HCT116 (cell line): ENCODE data around the gene OARD1. TPM values are rescaled to one million over a fixed set of nuclear protein-coding genes. Genes with fewer than 3 reads are reported as not detected.

ENCODE experiments used
- ATAC-seq: fragments of 200-7000 bp; cut with Tn5 transposase; 2 replicates; pipeline ENCODE4 v1.9.1; 2020; ENCODE audit warnings: mild to moderate bottlenecking, moderate library complexity
- BruUV-seq: library from RNA; stranded (reverse); fragments of 400-500 nt; replicated peaks from 2 replicates; lab custom pipeline; 2021; lab: Mats Ljungman, UMichigan
- CTCF ChIA-PET: fragments of 300-600 bp; sonication (Branson Sonifier 250); formaldehyde crosslinking; loops from one replicate; lab custom pipeline; 2021; ENCODE audit warnings: antibody characterized with exemption; lab: Charles Lee
- POLR2A ChIA-PET: fragments of 300-600, 350-600 bp; sonication (Branson Sonifier 250); formaldehyde crosslinking; loops from one replicate; lab custom pipeline; 2021; ENCODE audit warnings: antibody characterized with exemption; lab: Charles Lee
- RAD21 ChIA-PET, 2 experiments: fragments of 300-600 bp; sonication (Branson Sonifier 250); formaldehyde crosslinking; loops; one replicate each; lab custom pipeline; 2023; ENCODE audit warnings: low total read pairs in 2 of 2; ENCODE audit not compliant: uncharacterized antibody in 2 of 2, unreplicated experiment in 2 of 2, low non-redundant PET in 1 of 2; lab: Charles Lee
- DNase-seq: peaks from one replicate; pipeline ENCODE4 v3.0.0-alpha.2; 2010; ENCODE audit warnings: low read depth, low spot score
- H2AFZ ChIP-seq: fragments of 200-600 bp; shearing (Covaris generic), sonication (generic); 2 replicates; pipeline ENCODE4 v1.6.1; 2017; ENCODE audit warnings: low read depth, mixed run types, mixed read lengths, antibody characterized with exemption, low read length; ENCODE audit not compliant: poor library complexity, severe bottlenecking
- H3K27ac ChIP-seq: 2 replicates; pipeline ENCODE4 v1.5.1; 2012; ENCODE audit warnings: low read depth, low read length
- H3K27me3 ChIP-seq: fragments of 200-600 bp; sonication (generic); 2 replicates; pipeline ENCODE4 v1.6.1; 2016; ENCODE audit warnings: mixed run types, low read length, mixed read lengths; ENCODE audit not compliant: insufficient read depth
- H3K36me3 ChIP-seq, 2 experiments: fragments of 200-500 bp in 1 of 2; fragments of 200-600 bp in 1 of 2; sonication (Bioruptor generic) in 1 of 2; sonication (generic) in 1 of 2; 2 replicates each; pipeline versions ENCODE4 v1.5.1 to v1.6.1; 2014 to 2016; ENCODE audit warnings: low read length in 2 of 2, inconsistent platforms in 1 of 2, mixed read lengths in 1 of 2, mixed run types in 1 of 2; ENCODE audit not compliant: insufficient read depth in 2 of 2, control insufficient read depth in 1 of 2
- H3K4me1 ChIP-seq, 2 experiments: fragments of 200-600 bp in 1 of 2; sonication (generic) in 1 of 2; 2 replicates each; pipeline versions ENCODE4 v1.5.1 to v1.6.1; 2012 to 2017; ENCODE audit warnings: low read length in 2 of 2, inconsistent platforms in 1 of 2, mild to moderate bottlenecking in 1 of 2, mixed read lengths in 1 of 2, mixed run types in 1 of 2, moderate library complexity in 1 of 2; ENCODE audit not compliant: insufficient read depth in 2 of 2, control insufficient read depth in 1 of 2
- H3K4me2 ChIP-seq: fragments of 200-600 bp; sonication (generic); 2 replicates; pipeline ENCODE4 v1.6.1; 2017; ENCODE audit warnings: mixed run types, low read length, mixed read lengths
- H3K4me3 ChIP-seq, 2 experiments: fragments of 200-600 bp in 1 of 2; sonication (generic) in 1 of 2; replicated peaks in 1 of 2; 2 replicates each; pipeline ENCODE4 v1.5.1; 2011 to 2016; ENCODE audit warnings: low read length in 2 of 2, control low read depth in 1 of 2, low read depth in 1 of 2, mild to moderate bottlenecking in 1 of 2, mixed read lengths in 1 of 2, mixed run types in 1 of 2
- H3K79me2 ChIP-seq: fragments of 200-600 bp; sonication (generic); 2 replicates; pipeline ENCODE4 v1.6.1; 2017; ENCODE audit warnings: mild to moderate bottlenecking, mixed run types, low read length, moderate library complexity, mixed read lengths; ENCODE audit not compliant: insufficient read depth
- H3K9ac ChIP-seq: fragments of 200-600 bp; sonication (generic); 2 replicates; pipeline ENCODE4 v1.6.1; 2016; ENCODE audit warnings: low read length, mixed read lengths
- H3K9me2 ChIP-seq: fragments of 200-600 bp; sonication (generic), shearing (Covaris generic); 2 replicates; pipeline ENCODE4 v1.6.1; 2017; ENCODE audit warnings: mixed run types, mild to moderate bottlenecking, moderate library complexity; ENCODE audit not compliant: insufficient read depth
- H3K9me3 ChIP-seq, 2 experiments: fragments of 200-500 bp in 1 of 2; fragments of 200-600 bp in 1 of 2; sonication (Bioruptor generic) in 1 of 2; sonication (generic) in 1 of 2; 2 replicates each; pipeline ENCODE4 v1.6.1; 2014 to 2017; ENCODE audit warnings: low read length in 2 of 2, mixed read lengths in 2 of 2, inconsistent platforms in 1 of 2, low read depth in 1 of 2, mild to moderate bottlenecking in 1 of 2, mixed run types in 1 of 2, moderate library complexity in 1 of 2; ENCODE audit not compliant: control insufficient read depth in 1 of 2, insufficient read depth in 1 of 2
- H4K20me1 ChIP-seq: fragments of 200-600 bp; sonication (generic), shearing (Covaris generic); 2 replicates; pipeline ENCODE4 v1.6.1; 2017; ENCODE audit warnings: mixed run types, mild to moderate bottlenecking, moderate library complexity; ENCODE audit not compliant: insufficient read depth
- ATF3 ChIP-seq: IDR thresholded peaks from 2 replicates; pipeline ENCODE4 v1.6.1; 2012
- CEBPB ChIP-seq: IDR thresholded peaks from 2 replicates; pipeline ENCODE4 v1.6.1; 2012; ENCODE audit warnings: low read depth
- CTCF ChIP-seq, 3 experiments: fragments of 200-600 bp in 1 of 3; sonication (generic) in 1 of 3; IDR thresholded peaks in 2 of 3; conservative IDR thresholded peaks in 1 of 3; 2 replicates each; pipeline ENCODE4 v1.5.1; 2012 to 2017; ENCODE audit warnings: low read depth in 2 of 3, low read length in 2 of 3, antibody characterized with exemption in 1 of 3, borderline replicate concordance in 1 of 3, control low read depth in 1 of 3, mild to moderate bottlenecking in 1 of 3, mixed read lengths in 1 of 3, mixed run types in 1 of 3, moderate library complexity in 1 of 3; ENCODE audit not compliant: insufficient read depth in 1 of 3
- EGR1 ChIP-seq: IDR thresholded peaks from 2 replicates; pipeline ENCODE4 v1.6.1; 2012; ENCODE audit warnings: low read depth
- ELF1 ChIP-seq: IDR thresholded peaks from 2 replicates; pipeline ENCODE4 v1.6.1; 2012; ENCODE audit warnings: low read depth, borderline replicate concordance
- EZH2phosphoT487 ChIP-seq: fragments of 200-600 bp; IDR thresholded peaks from 2 replicates; pipeline ENCODE4 v1.6.1; 2018; ENCODE audit warnings: antibody characterized with exemption, borderline replicate concordance
- FOSL1 ChIP-seq: IDR thresholded peaks from 2 replicates; pipeline ENCODE4 v1.6.1; 2012; ENCODE audit warnings: low read depth
- JUND ChIP-seq: IDR thresholded peaks from 2 replicates; pipeline ENCODE4 v1.6.1; 2012
- MAX ChIP-seq: IDR thresholded peaks from 2 replicates; pipeline ENCODE4 v1.6.1; 2012
- POLR2A ChIP-seq: IDR thresholded peaks from 2 replicates; pipeline ENCODE4 v1.7.0; 2011; ENCODE audit warnings: borderline replicate concordance; ENCODE audit not compliant: insufficient read depth, insufficient read length; ENCODE audit errors: extremely low read depth
- POLR2AphosphoS5 ChIP-seq: IDR thresholded peaks from 2 replicates; pipeline ENCODE4 v1.6.1; 2011; ENCODE audit warnings: mild to moderate bottlenecking, low read depth, low read length, moderate library complexity
- RAD21 ChIP-seq: IDR thresholded peaks from 2 replicates; pipeline ENCODE4 v1.6.1; 2012; ENCODE audit warnings: low read depth, mild to moderate bottlenecking
- REST ChIP-seq: IDR thresholded peaks from 2 replicates; pipeline ENCODE4 v1.6.1; 2012; ENCODE audit warnings: low read depth
- SIN3A ChIP-seq: IDR thresholded peaks from 2 replicates; pipeline ENCODE4 v1.6.1; 2012; ENCODE audit warnings: low read depth
- SP1 ChIP-seq: IDR thresholded peaks from 2 replicates; pipeline ENCODE4 v1.6.1; 2012; ENCODE audit warnings: low read depth
- TCF7L2 ChIP-seq: IDR thresholded peaks from 2 replicates; pipeline ENCODE4 v1.7.0; 2011; ENCODE audit warnings: borderline replicate concordance, inconsistent platforms; ENCODE audit not compliant: insufficient read depth, insufficient read length; ENCODE audit errors: extremely low read depth
- YY1 ChIP-seq: IDR thresholded peaks from 2 replicates; pipeline ENCODE4 v1.6.1; 2011; ENCODE audit warnings: low read length, low read depth, moderate library complexity, mild to moderate bottlenecking; ENCODE audit not compliant: insufficient replicate concordance; ENCODE audit errors: extremely low read depth
- intact Hi-C: fragments of 100-400 bp; cut with micrococcal nuclease; formaldehyde crosslinking; loops from 2 replicates; pipeline ENCODE4 v1.10.0; 2022
- total RNA-seq: library from RNA; stranded (reverse); gene quantifications from one replicate; pipeline ENCODE4 v1.2.1, GENCODE V29; 2021; ENCODE audit not compliant: unreplicated experiment

The OARD1 gene
- total RNA-seq, 1 experiment from 2014 or later, result 28.7 TPM

- ATAC-seq (no peak), DNase-seq (no peak)
- Histone ChIP-seq H3K4me3 (no peak overlapping the region), H3K4me2 (no peak overlapping the region), H4K20me1 (no peaks in the 10 kb centered on the region), H3K79me2 (peaks cover 76% of the 10 kb centered on the region), H3K36me3 (peaks cover 11 to 20% of the 10 kb centered on the region in 2 experiments), H3K9ac (no peak overlapping the region), H3K27ac (no peak overlapping the region), H3K9me3 (no peaks in the 10 kb centered on the region), H3K4me1 (peaks cover 7 to 13% of the 10 kb centered on the region in 2 experiments; a peak in 3 of 4 replicates), H3K9me2 (no peaks in the 10 kb centered on the region), H3K27me3 (no peaks in the 10 kb centered on the region), H2AFZ (no peak overlapping the region)
- ChIA-PET CTCF (interaction anchor here (1.1 to 1.5 kb wide), 2 partner anchors 16 to 30 kb away, joined by 3 read pairs; no protein-coding TSS in a partner anchor), POLR2A (no interaction called here), RAD21 (no interaction called here)
- intact Hi-C loops, result no loop called here
- no peak for TF ChIP-seq RAD21
- TF ChIP-seq ELF1, result no peak
- TF ChIP-seq MAX, result no peak
- no peak for TF ChIP-seq EGR1
- no peak for TF ChIP-seq ATF3
- TF ChIP-seq CTCF (IDR thresholded peaks at IDR 0.05 in 2 of 3, conservative IDR thresholded peaks at IDR 0.05 in 1 of 3; ENCODE audit: borderline replicate concordance in 1 of 3, insufficient read depth in 1 of 3, low read depth in 2 of 3, low read length in 2 of 3), result no peak
- no peak for TF ChIP-seq JUND
- no peak for TF ChIP-seq FOSL1
- no peak for TF ChIP-seq POLR2AphosphoS5
- no peak for TF ChIP-seq CEBPB
- no peak for TF ChIP-seq YY1
- no peak for TF ChIP-seq SP1
- no peak for TF ChIP-seq SIN3A
- TF ChIP-seq TCF7L2, result no peak
- TF ChIP-seq POLR2A, result no peak
- no peak for TF ChIP-seq REST
- no peak for TF ChIP-seq EZH2phosphoT487
- no TSS peak for BruUV-seq
Measured at GRCh38 chr6:41075651-41076626, 3.8 kb upstream of the OARD1 start.
